Adrenal gland (tissue), 12 donors: ENCODE data around the gene ELMO3. TPM values are rescaled to one million over a fixed set of nuclear protein-coding genes. Genes with fewer than 3 reads are reported as not detected.
A peak's percentile ranks its signal among the peaks of the same experiment; 100 is the strongest.

Experiments used
- DNase-seq, 7 donors: peaks; one replicate each; pipeline ENCODE4 v3.0.0-alpha.2; 2019 to 2020
- H3K27ac ChIP-seq, 5 donors: fragments of 200-600 bp; sonication (generic) in 4 of 5; 1 replicate in 3 of 5; 2 replicates in 2 of 5; pipeline versions ENCODE4 v1.5.1 to v1.8.0; 2016 to 2020; ENCODE audit warnings: mild to moderate bottlenecking in 1 of 5
- H3K27me3 ChIP-seq: fragments of 200-600 bp; 2 replicates; pipeline ENCODE4 v1.8.0; 2021
- H3K36me3 ChIP-seq, 2 donors: fragments of 200-600 bp; replicated peaks in 1 of 2; 1 replicate in 1 of 2; 2 replicates in 1 of 2; pipeline versions ENCODE4 v1.5.1 to v1.8.0; 2018 to 2022
- H3K4me1 ChIP-seq, 2 donors: fragments of 200-600 bp; replicated peaks in 1 of 2; 1 replicate in 1 of 2; 2 replicates in 1 of 2; pipeline versions ENCODE4 v1.5.1 to v1.8.0; 2018 to 2021
- H3K4me3 ChIP-seq, 4 donors: fragments of 200-600 bp; sonication (generic) in 3 of 4; one replicate each; pipeline ENCODE4 v1.5.1; 2016 to 2018
- H3K9me3 ChIP-seq, 3 donors: fragments of 200-600 bp; sonication (generic) in 1 of 3; replicated peaks in 1 of 3; 1 replicate in 2 of 3; 2 replicates in 1 of 3; pipeline versions ENCODE4 v1.5.1 to v1.8.0; 2016 to 2021
- CTCF ChIP-seq, 6 experiments: fragments of 450-650 bp in 4 of 6; fragments of 200-600 bp in 2 of 6; sonication (generic) in 1 of 6; IDR thresholded peaks; 1 replicate in 5 of 6; 2 replicates in 1 of 6; pipeline versions ENCODE4 v1.5.1 to v1.8.0; 2016 to 2021; ENCODE audit warnings: antibody characterized with exemption in 6 of 6, mild to moderate bottlenecking in 2 of 6, moderate library complexity in 1 of 6
- POLR2A ChIP-seq, 2 donors: fragments of 450-650 bp; IDR thresholded peaks; one replicate each; pipeline ENCODE4 v1.6.1; 2017; ENCODE audit warnings: antibody characterized with exemption in 2 of 2, mild to moderate bottlenecking in 2 of 2, moderate library complexity in 1 of 2
- WGBS, 4 donors: extraction: QIAGEN DNeasy Blood & Tissue Kit in 2 of 4; methylation state at CpG; one replicate each; pipeline versions ENCODE4 v1.1.5 to v1.1.7; 2013 to 2017; 5-methylcytosine and 5-hydroxymethylcytosine counted together
- intact Hi-C, 2 donors: fragments of 100-400 bp; cut with DNase I; formaldehyde crosslinking; loops; one replicate each; pipeline versions ENCODE4 v1.14.1 to v1.15.0; 2022 to 2023
- polyA plus RNA-seq, 3 donors: library from polyadenylated mRNA; stranded (reverse); fragments of 200-250 nt in 2 of 3; fragments of 350-450 nt in 1 of 3; fragmentation: Illumina TruSeq in 1 of 3; extraction: RNeasy Lipid Tissue Mini Kit (QIAGEN cat#74804) in 1 of 3; gene quantifications; one replicate each; pipeline ENCODE4 v1.2.3, GENCODE V29; 2013 to 2014
- total RNA-seq, 9 donors: library from RNA; depleted of rRNA in 4 of 9; stranded (reverse); fragments of >200 nt in 4 of 9; fragments of 120-200 nt in 1 of 9; fragmentation: NEBNext Ultra II Directional in 1 of 9; extraction: Animal tissue kit (Norgen Biotek cat#: 25700) in 1 of 9; gene quantifications; one replicate each; pipeline versions ENCODE4 v1.1.0 to v1.2.4, GENCODE V29; 2013 to 2023
- donor health status: healthy with polysubstance abuse.
- donor health status: Bipolar disorder and iron deficiency.
- donor health status: DM: yes; HTN: yes; CAD: no.
- donor health status: DM: no; HTN: no; CAD: no.
- donor health status: DM: no; HTN: no; CAD: no.
- donor health status: DM: yes; HTN: yes; CAD: no.

ELMO3 gene
- total and polyA plus RNA-seq, 12 donors: 0.18 to 7.0 (median 1.8) TPM

GRCh38 chr16:67169011-67169451 is 29.9 kb upstream of the ELMO3 start:
- WGBS, 4 donors: 50 to 54% methylated on average over 9 of the region's 9 CpGs; no CpG with 5 or more reads in 2 of the 4 donors
- Histone ChIP-seq H3K4me1 (peaks cover 40 to 58% of the 10 kb centered on the region in 2 donors), H3K27me3 (no peaks in the 10 kb centered on the region), H3K27ac (peak overlapping the region in 3 of 5 donors; percentile 82 to 98 (median 95)), H3K4me3 (no peak overlapping the region), H3K9me3 (no peaks in the 10 kb centered on the region), H3K36me3 (no peaks in the 10 kb centered on the region)
- intact Hi-C loops: no loop called here
- no peak for TF ChIP-seq CTCF (IDR thresholded peaks at IDR 0.05)
- peak in 2 of 7 donors; percentile 24 to 33 for DNase-seq

- WGBS, 4 donors: 3 to 11% (median 7%) methylated on average over 21 to 24 of the region's 24 CpGs
- no peaks in the 10 kb centered on the region for H3K36me3 ChIP-seq
- H3K4me3 ChIP-seq: peak overlapping the region in 2 of 4 donors; percentile 19 to 61
- no peaks in the 10 kb centered on the region for H3K9me3 ChIP-seq
- peak overlapping the region; percentile 59 to 98 (median 89) for H3K27ac ChIP-seq
- intact Hi-C loops: no loop called here
- H3K4me1 ChIP-seq: peaks cover 38 to 58% of the 10 kb centered on the region in 2 donors
- TF ChIP-seq CTCF (IDR thresholded peaks at IDR 0.05): peak in 5 of 6 experiments; percentile 15 to 52 (median 28)
- TF ChIP-seq POLR2A (IDR thresholded peaks at IDR 0.05): no peak
- peak in 4 of 7 donors; percentile 46 to 67 (median 60) for DNase-seq
- H3K27me3 ChIP-seq: no peaks in the 10 kb centered on the region
These were observed 29.2 kb upstream of the ELMO3 start for GRCh38 chr16:67169642-67170167.

- TF ChIP-seq POLR2A (IDR thresholded peaks at IDR 0.05) (peak; percentile 66 to 76), CTCF (IDR thresholded peaks at IDR 0.05) (peak in 1 of 6 experiments; percentile 24)
- H3K9me3 ChIP-seq: no peaks in the 10 kb centered on the region
- H3K27ac ChIP-seq: peak within 1 kb of the TSS; percentile 82 to 98 (median 93)
- intact Hi-C loops: no loop called here
- peak within 1 kb of the TSS in 3 of 4 donors; percentile 19 to 61 (median 40) for H3K4me3 ChIP-seq
- DNase-seq: peak; percentile 90 to 95 (median 92)
- H3K36me3 ChIP-seq: no peaks in the 10 kb centered on the region
- H3K27me3 ChIP-seq: no peaks in the 10 kb centered on the region
- 0 to 4% (median 1%) methylated on average over 5 to 50 of the region's 50 CpGs for WGBS, 4 donors
- H3K4me1 ChIP-seq: peaks cover 41 to 59% of the 10 kb centered on the region in 2 donors
These were observed 28.6 kb upstream of the ELMO3 start, which contains the start of gene NOL3 for GRCh38 chr16:67170168-67170948. Gene NOL3 (plus strand): TSS chr16:67170538.

GRCh38 chr16:67170949-67171649 is 27.8 kb upstream of the ELMO3 start:
- peak in 2 of 7 donors; percentile 39 to 57 for DNase-seq
- H3K4me1 ChIP-seq: peaks cover 41 to 58% of the 10 kb centered on the region in 2 donors

More at GRCh38 chr16:67170949-67171649, 27.8 kb upstream of the ELMO3 start:
- Histone ChIP-seq H3K36me3 (no peaks in the 10 kb centered on the region), H3K9me3 (no peaks in the 10 kb centered on the region), H3K27me3 (no peaks in the 10 kb centered on the region), H3K27ac (peak overlapping the region; percentile 82 to 98 (median 93)), H3K4me3 (peak overlapping the region in 3 of 4 donors; percentile 19 to 61 (median 40))
- WGBS, 4 donors: 44 to 54% (median 47%) methylated on average over 10 to 14 of the region's 14 CpGs
- TF ChIP-seq CTCF (IDR thresholded peaks at IDR 0.05) (no peak), POLR2A (IDR thresholded peaks at IDR 0.05) (no peak)
- intact Hi-C loops: no loop called here
